GM18498 (cell line): Measurements from ENCODE around the gene PDE4D.

Source experiments
- ATAC-seq: cut with Tn5 transposase; IDR thresholded peaks from one replicate; pipeline ENCODE4 v1.9.1; 2021; ENCODE audit warnings: mild to moderate bottlenecking, moderate library complexity; ENCODE audit not compliant: unreplicated experiment

PDE4D gene

GRCh38 chr5:59532979-59533729 lies 360.4 kb downstream of the PDE4D start:
- ATAC-seq, result no peak

GRCh38 chr5:59529239-59529638 lies 364.3 kb downstream of the PDE4D start:
- ATAC-seq, result no peak

- ATAC-seq, result no peak
These were observed 365.2 kb downstream of the PDE4D start for GRCh38 chr5:59528202-59528862.

- ATAC-seq, result no peak
These were observed 367.6 kb downstream of the PDE4D start for GRCh38 chr5:59525957-59526356.

- no peak for ATAC-seq
These were observed 368.2 kb downstream of the PDE4D start for GRCh38 chr5:59525311-59525710.

- ATAC-seq, result no peak
These were observed 371.2 kb downstream of the PDE4D start for GRCh38 chr5:59522201-59522831.

- no peak for ATAC-seq
These were observed 372.1 kb downstream of the PDE4D start for GRCh38 chr5:59521476-59521875.

GRCh38 chr5:59519338-59519737 lies 374.2 kb downstream of the PDE4D start:
- ATAC-seq, result no peak

- no peak for ATAC-seq
These were observed 375.5 kb downstream of the PDE4D start for GRCh38 chr5:59517926-59518585.

GRCh38 chr5:59516161-59516560 lies 377.4 kb downstream of the PDE4D start:
- ATAC-seq, result no peak

GRCh38 chr5:59506285-59506877 lies 387.1 kb downstream of the PDE4D start:
- ATAC-seq, result no peak

- ATAC-seq, result no peak
These were observed 389.5 kb downstream of the PDE4D start for GRCh38 chr5:59504043-59504442.

- no peak for ATAC-seq
These were observed 390.3 kb downstream of the PDE4D start for GRCh38 chr5:59503220-59503619.

GRCh38 chr5:59501316-59501715 lies 392.2 kb downstream of the PDE4D start:
- no peak for ATAC-seq

- no peak for ATAC-seq
These were observed 393.5 kb downstream of the PDE4D start for GRCh38 chr5:59500014-59500413.

- no peak for ATAC-seq
These were observed 396.3 kb downstream of the PDE4D start for GRCh38 chr5:59497207-59497606.

GRCh38 chr5:59496524-59497134 lies 396.9 kb downstream of the PDE4D start:
- no peak for ATAC-seq

- no peak for ATAC-seq
These were observed 401.6 kb downstream of the PDE4D start for GRCh38 chr5:59491945-59492344.

- no peak for ATAC-seq
These were observed 404.0 kb downstream of the PDE4D start for GRCh38 chr5:59489551-59489950.
